Measurements from ENCODE around the gene DBP.

GRCh38 chr19:48600679-48601417 is 36.3 kb downstream of the DBP start:
- TF ChIP-seq CTCF (IDR thresholded peaks at IDR 0.05; ENCODE audit: low read depth, low read length, poor library complexity, severe bottlenecking) (no peak), EZH2phosphoT487 (IDR thresholded peaks at IDR 0.05; ENCODE audit: borderline replicate concordance, low read length) (no peak)
